Measurements from ENCODE around the gene ARSG. TPM values are rescaled to one million over a fixed set of nuclear protein-coding genes. Genes with fewer than 3 reads are reported as not detected.

Gene ARSG
- total and polyA plus RNA-seq, 2 experiments from 2014 or later: 1.7 to 5.1 TPM

DNA sequence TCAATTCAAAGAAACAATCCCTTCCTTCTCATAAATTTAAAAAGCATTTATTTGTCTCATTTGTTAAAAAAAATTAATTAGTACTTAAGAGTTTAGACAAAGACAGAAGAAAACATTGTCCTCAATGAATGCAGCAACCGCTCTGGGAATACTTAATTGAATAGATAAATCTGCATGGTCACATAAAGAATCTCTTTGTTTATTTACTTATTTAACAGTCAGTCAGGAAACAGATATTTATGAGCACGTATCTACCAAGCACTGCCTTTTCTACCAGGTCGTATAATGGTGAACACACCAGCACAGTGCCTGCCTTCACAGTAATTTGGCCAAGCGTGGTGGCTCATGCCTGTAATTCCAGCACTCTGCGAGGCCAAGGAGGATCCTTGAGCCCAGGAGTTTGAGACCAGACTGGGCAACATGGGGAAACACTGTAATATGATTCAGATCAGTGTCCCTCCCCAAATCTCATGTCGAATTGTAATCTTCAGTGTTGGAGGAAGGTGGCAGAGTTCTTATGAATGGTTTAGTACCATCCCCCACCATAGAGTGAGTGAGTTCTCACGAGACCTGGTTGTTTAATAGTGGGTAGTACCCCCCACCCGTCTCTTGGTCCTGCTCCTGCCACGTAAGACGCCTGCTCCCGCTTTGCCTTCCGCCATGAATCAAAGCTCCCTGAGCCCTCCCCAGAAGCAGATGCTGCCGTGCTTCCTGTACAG, 157.9 kb downstream of the ARSG start:
- no peaks in the 10 kb centered on the region for H3K9me3 Mint-ChIP-seq
- peaks cover 2% of the 10 kb centered on the region for H3K27me3 Mint-ChIP-seq (ENCODE audit: insufficient read depth, low read depth, poor library complexity)
- no peak overlapping the region for H3K4me2 ChIP-seq
- H3K4me1 Mint-ChIP-seq: peaks cover 8% of the 10 kb centered on the region; the same call in 2 of the 3 replicates
- no peaks in the 10 kb centered on the region for H3K4me1 ChIP-seq (ENCODE audit: insufficient read depth)
- DNase-seq (ENCODE audit: low spot score): no peak
- H3K4me3 Mint-ChIP-seq: no peak overlapping the region
- H3K27me3 ChIP-seq (ENCODE audit: insufficient read depth): no peaks in the 10 kb centered on the region
- no peaks in the 10 kb centered on the region for H3K9me2 ChIP-seq (ENCODE audit: insufficient read depth)
- TF ChIP-seq EZH2phosphoT487 (IDR thresholded peaks at IDR 0.05; ENCODE audit: unreplicated experiment) (no peak), ZNF114 (CRISPR knock-in tag; IDR thresholded peaks at IDR 0.05) (no peak), POLR2AphosphoS5 (IDR thresholded peaks at IDR 0.05; ENCODE audit: low read depth) (no peak), NANOG (IDR thresholded peaks at IDR 0.05; ENCODE audit: borderline replicate concordance) (no peak), CREB1 (CRISPR knock-in tag; IDR thresholded peaks at IDR 0.05; ENCODE audit: low read depth) (no peak), ZNF331 (CRISPR knock-in tag; IDR thresholded peaks at IDR 0.05; ENCODE audit: low read depth) (no peak), JUNB (IDR thresholded peaks at IDR 0.05; ENCODE audit: unreplicated experiment) (no peak), STAT1 (IDR thresholded peaks at IDR 0.05; ENCODE audit: unreplicated experiment) (no peak), EZH2 (IDR thresholded peaks at IDR 0.05; ENCODE audit: low read depth, unreplicated experiment) (no peak)
- TF ChIP-seq, protein P1, sequence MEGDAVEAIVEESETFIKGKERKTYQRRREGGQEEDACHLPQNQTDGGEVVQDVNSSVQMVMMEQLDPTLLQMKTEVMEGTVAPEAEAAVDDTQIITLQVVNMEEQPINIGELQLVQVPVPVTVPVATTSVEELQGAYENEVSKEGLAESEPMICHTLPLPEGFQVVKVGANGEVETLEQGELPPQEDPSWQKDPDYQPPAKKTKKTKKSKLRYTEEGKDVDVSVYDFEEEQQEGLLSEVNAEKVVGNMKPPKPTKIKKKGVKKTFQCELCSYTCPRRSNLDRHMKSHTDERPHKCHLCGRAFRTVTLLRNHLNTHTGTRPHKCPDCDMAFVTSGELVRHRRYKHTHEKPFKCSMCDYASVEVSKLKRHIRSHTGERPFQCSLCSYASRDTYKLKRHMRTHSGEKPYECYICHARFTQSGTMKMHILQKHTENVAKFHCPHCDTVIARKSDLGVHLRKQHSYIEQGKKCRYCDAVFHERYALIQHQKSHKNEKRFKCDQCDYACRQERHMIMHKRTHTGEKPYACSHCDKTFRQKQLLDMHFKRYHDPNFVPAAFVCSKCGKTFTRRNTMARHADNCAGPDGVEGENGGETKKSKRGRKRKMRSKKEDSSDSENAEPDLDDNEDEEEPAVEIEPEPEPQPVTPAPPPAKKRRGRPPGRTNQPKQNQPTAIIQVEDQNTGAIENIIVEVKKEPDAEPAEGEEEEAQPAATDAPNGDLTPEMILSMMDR (conservative IDR thresholded peaks at IDR 0.05; ENCODE audit: low read depth in 2 of 2): no peak
- TF ChIP-seq, protein P2, sequence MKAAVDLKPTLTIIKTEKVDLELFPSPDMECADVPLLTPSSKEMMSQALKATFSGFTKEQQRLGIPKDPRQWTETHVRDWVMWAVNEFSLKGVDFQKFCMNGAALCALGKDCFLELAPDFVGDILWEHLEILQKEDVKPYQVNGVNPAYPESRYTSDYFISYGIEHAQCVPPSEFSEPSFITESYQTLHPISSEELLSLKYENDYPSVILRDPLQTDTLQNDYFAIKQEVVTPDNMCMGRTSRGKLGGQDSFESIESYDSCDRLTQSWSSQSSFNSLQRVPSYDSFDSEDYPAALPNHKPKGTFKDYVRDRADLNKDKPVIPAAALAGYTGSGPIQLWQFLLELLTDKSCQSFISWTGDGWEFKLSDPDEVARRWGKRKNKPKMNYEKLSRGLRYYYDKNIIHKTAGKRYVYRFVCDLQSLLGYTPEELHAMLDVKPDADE (IDR thresholded peaks at IDR 0.05): no peak
- TF ChIP-seq, protein P3, sequence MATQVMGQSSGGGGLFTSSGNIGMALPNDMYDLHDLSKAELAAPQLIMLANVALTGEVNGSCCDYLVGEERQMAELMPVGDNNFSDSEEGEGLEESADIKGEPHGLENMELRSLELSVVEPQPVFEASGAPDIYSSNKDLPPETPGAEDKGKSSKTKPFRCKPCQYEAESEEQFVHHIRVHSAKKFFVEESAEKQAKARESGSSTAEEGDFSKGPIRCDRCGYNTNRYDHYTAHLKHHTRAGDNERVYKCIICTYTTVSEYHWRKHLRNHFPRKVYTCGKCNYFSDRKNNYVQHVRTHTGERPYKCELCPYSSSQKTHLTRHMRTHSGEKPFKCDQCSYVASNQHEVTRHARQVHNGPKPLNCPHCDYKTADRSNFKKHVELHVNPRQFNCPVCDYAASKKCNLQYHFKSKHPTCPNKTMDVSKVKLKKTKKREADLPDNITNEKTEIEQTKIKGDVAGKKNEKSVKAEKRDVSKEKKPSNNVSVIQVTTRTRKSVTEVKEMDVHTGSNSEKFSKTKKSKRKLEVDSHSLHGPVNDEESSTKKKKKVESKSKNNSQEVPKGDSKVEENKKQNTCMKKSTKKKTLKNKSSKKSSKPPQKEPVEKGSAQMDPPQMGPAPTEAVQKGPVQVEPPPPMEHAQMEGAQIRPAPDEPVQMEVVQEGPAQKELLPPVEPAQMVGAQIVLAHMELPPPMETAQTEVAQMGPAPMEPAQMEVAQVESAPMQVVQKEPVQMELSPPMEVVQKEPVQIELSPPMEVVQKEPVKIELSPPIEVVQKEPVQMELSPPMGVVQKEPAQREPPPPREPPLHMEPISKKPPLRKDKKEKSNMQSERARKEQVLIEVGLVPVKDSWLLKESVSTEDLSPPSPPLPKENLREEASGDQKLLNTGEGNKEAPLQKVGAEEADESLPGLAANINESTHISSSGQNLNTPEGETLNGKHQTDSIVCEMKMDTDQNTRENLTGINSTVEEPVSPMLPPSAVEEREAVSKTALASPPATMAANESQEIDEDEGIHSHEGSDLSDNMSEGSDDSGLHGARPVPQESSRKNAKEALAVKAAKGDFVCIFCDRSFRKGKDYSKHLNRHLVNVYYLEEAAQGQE (IDR thresholded peaks at IDR 0.05; ENCODE audit: unreplicated experiment): no peak
- TF ChIP-seq, protein P4, sequence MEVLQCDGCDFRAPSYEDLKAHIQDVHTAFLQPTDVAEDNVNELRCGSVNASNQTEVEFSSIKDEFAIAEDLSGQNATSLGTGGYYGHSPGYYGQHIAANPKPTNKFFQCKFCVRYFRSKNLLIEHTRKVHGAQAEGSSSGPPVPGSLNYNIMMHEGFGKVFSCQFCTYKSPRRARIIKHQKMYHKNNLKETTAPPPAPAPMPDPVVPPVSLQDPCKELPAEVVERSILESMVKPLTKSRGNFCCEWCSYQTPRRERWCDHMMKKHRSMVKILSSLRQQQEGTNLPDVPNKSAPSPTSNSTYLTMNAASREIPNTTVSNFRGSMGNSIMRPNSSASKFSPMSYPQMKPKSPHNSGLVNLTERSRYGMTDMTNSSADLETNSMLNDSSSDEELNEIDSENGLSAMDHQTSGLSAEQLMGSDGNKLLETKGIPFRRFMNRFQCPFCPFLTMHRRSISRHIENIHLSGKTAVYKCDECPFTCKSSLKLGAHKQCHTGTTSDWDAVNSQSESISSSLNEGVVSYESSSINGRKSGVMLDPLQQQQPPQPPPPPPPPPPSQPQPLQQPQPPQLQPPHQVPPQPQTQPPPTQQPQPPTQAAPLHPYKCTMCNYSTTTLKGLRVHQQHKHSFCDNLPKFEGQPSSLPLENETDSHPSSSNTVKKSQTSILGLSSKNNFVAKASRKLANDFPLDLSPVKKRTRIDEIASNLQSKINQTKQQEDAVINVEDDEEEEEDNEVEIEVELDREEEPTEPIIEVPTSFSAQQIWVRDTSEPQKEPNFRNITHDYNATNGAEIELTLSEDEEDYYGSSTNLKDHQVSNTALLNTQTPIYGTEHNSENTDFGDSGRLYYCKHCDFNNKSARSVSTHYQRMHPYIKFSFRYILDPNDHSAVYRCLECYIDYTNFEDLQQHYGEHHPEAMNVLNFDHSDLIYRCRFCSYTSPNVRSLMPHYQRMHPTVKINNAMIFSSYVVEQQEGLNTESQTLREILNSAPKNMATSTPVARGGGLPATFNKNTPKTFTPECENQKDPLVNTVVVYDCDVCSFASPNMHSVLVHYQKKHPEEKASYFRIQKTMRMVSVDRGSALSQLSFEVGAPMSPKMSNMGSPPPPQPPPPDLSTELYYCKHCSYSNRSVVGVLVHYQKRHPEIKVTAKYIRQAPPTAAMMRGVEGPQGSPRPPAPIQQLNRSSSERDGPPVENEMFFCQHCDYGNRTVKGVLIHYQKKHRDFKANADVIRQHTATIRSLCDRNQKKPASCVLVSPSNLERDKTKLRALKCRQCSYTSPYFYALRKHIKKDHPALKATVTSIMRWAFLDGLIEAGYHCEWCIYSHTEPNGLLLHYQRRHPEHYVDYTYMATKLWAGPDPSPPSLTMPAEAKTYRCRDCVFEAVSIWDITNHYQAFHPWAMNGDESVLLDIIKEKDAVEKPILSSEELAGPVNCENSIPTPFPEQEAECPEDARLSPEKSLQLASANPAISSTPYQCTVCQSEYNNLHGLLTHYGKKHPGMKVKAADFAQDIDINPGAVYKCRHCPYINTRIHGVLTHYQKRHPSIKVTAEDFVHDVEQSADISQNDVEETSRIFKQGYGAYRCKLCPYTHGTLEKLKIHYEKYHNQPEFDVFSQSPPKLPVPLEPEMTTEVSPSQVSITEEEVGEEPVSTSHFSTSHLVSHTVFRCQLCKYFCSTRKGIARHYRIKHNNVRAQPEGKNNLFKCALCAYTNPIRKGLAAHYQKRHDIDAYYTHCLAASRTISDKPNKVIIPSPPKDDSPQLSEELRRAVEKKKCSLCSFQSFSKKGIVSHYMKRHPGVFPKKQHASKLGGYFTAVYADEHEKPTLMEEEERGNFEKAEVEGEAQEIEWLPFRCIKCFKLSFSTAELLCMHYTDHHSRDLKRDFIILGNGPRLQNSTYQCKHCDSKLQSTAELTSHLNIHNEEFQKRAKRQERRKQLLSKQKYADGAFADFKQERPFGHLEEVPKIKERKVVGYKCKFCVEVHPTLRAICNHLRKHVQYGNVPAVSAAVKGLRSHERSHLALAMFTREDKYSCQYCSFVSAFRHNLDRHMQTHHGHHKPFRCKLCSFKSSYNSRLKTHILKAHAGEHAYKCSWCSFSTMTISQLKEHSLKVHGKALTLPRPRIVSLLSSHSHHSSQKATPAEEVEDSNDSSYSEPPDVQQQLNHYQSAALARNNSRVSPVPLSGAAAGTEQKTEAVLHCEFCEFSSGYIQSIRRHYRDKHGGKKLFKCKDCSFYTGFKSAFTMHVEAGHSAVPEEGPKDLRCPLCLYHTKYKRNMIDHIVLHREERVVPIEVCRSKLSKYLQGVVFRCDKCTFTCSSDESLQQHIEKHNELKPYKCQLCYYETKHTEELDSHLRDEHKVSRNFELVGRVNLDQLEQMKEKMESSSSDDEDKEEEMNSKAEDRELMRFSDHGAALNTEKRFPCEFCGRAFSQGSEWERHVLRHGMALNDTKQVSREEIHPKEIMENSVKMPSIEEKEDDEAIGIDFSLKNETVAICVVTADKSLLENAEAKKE (CRISPR knock-in tag; IDR thresholded peaks at IDR 0.05): no peak
- H3K27ac ChIP-seq (ENCODE audit: low read depth): no peak overlapping the region
- no peaks in the 10 kb centered on the region for H3K79me2 ChIP-seq (replicated peaks; ENCODE audit: insufficient read depth)
- no peak overlapping the region for H2AFZ ChIP-seq
- H3K4me3 ChIP-seq: no peak overlapping the region
- no peaks in the 10 kb centered on the region for H4K20me1 ChIP-seq (replicated peaks; ENCODE audit: insufficient read depth)
- no peak overlapping the region for H3K27ac Mint-ChIP-seq
- H3K36me3 ChIP-seq (ENCODE audit: insufficient read depth): peaks cover 5% of the 10 kb centered on the region; the same call in 1 of the 2 replicates
- ATAC-seq: no peak
- peaks cover 15% of the 10 kb centered on the region for H3K36me3 Mint-ChIP-seq (ENCODE audit: low read depth)
- no peaks in the 10 kb centered on the region for H3F3A ChIP-seq (replicated peaks; ENCODE audit: low read depth)
